ENCODE measurements around the gene ROR2.

The ROR2 gene

DNA sequence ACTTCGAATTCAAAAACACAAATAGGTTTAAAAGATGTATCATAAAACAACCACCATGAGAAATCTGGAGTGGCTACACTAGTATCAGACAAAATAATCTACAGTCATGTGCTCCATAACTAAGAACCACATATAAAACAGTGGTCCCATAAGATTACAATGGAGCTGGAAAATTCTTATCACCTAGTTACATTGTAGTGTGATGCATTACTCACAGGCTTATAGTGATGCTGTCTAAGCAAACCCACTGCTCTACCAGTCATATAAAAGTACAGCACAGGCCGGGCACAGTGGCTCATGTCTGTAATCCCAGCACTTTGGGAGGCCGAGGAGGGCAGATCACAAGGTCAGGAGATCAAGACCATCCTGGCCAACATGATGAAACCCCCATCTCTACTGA is 160.1 kb downstream of the ROR2 start:
- no peak for DNase-seq

DNA sequence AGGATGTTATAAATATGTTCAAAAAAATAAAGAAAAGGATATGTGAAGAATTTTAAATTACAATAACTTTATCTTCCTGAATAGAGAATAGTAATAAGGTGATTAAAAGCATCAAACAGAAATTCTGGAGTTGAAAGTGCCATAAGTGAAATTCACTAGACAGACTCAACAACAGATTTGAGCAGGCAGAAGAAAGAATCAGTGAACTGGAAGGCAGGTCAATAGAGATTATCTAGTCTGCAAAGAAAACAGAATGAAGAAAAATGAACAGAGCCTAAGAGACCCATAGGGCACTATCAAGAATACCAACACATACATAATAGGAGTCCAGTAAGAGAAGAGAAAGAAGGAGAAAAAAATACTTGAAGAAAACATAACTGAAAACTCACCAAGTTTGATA is 162.1 kb downstream of the ROR2 start:
- no peak for DNase-seq

DNA sequence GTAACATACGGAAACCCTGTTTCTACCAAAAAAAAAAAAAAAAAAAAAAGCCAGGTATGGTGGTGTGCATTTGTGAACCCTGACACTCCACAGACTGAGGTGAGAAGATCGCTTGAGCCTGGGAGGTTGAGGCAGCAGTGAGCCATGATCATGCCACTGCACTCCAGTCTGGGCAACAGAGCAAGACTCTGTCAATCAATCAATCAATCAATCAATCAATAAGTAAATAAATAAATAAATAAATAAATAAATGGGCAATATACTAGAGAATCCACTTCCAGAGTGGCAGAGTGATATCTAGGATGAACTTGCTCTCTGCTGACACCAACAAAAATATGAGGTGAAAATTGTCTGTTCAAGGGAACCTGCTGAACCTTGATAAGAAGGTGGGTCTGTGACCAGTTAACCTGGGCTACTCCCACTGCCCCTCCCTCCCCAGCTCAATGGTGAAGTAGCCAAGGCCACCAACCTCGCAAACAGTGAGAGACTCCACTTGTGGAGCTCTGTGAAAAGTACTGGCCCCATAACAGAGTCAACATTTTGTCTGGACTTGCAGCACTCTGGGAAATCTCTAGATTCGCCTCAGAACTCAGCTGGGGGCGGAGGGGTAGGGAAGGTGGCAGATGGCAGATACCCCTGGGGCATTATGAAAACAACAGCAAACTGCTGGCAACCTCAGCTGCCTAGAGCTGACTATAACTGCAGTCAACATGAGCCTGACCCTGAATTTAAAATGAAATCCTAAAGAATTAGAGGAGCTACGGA is 163.7 kb downstream of the ROR2 start:
- DNase-seq: no peak

DNA sequence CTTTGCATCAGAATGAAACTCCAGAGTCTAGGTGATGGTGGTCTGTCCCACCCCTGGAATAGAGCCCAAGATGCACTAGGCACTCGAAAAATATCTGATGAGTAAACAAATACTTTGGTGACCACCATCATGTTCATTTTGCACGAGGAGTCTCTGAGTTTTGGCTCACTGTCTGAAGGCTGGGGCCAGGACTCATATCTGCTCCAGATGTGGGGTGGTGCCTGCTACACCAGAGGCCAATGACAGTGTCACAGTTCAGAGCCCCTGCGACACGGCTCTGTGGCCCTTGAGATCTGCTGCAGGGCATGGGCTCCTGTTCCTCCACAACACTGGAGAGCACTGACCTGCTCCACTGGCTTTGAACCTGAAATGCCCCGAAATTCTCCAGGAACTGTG is 164.6 kb downstream of the ROR2 start:
- no peak for DNase-seq

DNA sequence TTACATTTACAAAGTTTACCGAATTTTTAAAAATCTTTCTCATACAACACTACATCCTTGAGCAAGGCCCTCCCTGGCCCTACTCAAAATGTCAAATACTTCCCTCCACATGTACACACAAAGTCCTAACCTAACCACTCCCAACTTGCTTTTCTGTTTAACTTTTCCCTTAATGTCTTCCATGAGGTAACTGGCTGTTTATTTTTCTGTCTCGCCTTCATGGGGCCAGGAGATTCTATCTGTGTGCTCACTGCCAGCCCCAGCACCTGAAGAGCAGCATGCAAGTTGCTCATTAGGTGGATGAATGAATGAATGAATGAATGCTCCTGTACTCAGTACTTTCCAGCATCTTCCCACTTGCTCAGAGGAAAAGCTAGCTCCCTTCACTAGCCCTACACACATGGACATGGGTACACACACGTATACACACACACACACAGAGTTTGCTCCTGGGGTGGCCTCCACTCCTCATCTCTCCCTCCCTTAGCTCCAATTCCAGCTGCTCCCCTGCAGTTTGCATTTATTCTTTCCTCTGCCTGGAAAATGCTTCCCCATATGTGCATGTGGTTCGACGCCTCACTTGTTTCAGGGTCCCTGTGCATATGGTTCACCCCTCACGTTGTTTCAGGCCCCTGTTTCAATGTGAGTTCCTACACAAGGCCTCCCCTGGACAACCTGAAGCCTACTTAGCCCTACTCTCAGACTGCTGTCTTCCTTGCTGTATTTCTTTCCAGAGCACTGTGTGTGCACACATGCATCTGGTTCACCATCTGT is 165.2 kb downstream of the ROR2 start:
- DNase-seq: no peak

DNA sequence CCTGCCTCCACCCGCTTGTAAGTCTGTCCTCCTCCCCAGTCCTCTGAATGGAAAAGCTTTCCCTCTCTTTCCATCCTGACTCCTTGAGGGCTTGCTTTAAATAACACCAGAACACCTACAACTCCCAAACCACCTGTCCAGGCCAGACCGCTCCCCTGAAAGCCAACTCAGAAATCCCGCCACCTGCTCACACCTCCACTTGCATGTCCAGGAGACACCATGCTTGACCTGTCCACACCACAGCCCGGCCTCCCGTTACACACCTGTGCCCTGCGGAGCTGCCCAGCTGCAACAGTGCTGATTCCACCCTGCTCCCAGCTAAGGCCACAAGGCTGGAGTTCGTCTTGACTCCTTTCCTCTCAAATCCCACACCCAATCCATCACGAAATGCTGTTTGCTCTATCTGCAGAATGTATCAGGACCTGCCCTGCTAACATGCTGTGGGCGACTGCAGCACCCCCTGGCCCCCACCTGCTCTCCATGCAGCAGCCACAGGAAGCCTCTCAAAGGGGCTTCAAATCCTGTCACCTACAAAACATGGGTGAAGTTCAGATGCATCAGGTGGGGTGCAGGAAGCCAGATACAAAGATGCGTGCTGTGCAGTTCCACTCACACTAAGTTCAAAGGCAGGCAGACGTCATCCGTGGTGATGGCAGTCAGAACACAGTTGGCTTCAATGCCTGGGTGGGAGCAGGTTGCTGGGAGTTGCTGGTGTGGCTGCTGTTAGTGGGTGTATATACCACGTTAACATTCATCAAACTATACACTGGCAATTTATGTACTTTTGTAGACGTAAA is 166.0 kb downstream of the ROR2 start:
- DNase-seq: no peak

DNA sequence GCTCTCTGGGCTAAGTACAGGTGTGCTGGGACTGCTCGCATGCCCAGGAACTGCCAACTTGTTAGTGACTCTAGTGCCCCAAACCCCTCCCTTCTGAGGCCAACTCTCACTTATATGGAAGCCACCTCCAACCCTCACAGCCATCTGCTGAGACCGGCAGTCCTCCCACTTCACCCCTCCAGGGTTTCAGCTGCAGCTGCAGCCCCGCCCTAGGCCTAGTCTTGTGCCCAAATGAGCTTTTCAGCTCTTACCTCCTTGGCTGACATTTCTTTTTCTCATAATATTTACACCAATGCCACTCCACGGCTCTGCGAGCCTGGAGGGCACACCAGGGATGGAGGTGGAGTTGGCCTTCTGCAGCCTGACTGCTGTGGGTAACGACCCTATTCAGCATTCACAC is 166.6 kb downstream of the ROR2 start:
- no peak for DNase-seq

DNA sequence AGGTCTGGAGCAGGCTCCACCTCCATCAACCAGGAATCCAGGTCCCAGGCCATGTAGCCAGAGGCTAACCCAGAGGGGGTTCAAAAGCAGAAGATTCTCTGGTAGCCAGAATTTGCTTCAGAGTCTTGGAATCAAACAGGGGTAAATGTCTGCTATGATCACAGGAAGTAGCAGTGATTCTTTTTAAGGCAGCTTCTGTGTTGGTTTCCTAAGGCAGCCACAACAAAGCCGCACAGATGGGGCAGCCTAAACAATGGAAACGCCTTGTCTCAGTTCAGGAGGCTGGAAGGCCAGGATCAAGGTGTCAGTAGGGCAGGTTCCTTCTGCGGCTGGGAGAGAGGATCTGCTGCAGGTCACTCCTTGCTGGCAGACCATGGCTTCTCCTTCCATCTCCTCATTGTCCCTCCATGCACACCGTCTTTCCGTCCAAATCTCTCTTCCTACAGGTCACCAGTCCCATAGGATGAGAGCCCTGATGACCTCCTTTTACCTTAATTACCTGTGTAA is 167.3 kb downstream of the ROR2 start:
- no peak for DNase-seq

DNA sequence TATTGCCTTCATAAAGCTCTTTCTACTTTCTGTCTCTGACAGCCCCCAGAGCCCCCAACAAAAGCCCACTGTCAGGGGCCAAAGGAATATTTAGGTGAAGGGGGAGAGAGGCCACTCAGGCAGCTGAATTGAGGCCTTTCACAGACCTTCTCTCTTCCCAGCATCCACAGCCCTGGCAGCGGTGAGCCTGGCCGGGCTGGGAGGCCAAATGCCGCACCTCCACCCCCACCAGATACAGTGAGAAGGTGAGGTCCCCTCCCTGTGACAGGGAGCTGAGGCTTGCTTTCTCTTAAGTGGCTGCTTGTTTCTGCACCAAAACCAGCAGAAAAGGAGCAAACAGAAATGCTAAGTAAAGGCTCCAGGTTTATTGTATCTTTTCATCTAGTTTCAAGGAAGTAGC is 168.1 kb downstream of the ROR2 start:
- DNase-seq: no peak

DNA sequence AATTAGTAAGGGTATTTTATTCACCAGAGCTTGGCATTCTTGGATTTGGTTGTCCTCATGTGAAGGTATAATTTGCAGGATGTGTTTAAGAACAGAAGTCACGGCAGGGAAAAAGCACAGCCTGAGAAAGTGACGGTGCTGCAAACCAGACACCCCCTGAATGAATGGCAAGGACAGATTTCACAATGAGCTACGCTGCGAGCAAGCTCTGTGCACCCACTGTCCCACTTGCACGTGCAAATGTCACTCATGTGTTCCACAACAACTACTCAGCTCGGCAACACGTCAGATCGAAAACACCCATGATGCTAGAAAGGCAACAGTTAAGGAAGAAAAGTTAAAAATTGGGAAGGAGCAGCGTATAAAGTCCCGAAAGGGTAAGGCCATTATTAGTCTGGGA is 168.9 kb downstream of the ROR2 start:
- DNase-seq: no peak

DNA sequence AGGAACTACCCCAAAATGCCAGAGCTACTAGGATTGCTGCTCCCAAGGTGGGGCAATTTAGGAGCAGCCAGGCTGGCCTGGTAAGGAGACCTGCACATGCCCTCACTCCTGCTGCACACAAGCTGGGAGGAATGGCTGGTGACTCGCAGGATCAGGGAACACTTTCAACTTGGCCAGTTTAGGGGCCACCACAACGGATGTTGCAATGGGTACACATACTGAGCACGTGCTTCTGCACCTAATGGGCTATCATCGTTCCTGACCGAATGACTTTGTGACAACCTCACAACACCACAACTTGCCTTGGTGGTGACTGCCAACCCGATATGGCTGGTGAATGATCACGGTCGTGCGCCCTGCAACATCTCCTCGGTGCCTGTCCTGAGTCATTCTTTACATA is 172.0 kb downstream of the ROR2 start:
- no peak for DNase-seq

DNA sequence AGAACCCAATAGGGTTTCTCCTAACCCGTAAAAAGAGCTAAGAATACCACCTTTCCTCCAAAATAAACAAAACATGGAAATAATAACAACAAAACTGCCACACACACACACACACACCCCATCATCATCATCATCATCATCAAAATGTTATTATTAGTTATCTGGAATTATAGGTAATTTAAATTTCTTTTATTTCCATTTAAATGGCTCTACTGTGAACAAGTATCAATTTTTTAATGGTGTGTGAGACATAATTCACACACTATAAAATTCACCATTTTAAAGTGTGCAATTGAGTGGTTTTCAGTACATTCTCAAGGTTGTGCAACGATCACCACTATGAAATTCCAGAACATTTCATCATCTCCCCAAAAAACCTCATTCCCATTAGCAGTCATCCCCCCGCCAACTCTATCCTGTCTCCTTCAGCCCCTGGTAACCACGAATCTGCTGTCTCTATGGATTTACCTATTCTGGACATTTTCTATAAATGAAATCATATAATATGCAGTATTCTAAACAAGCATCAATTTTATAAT is 172.7 kb downstream of the ROR2 start:
- DNase-seq: no peak

DNA sequence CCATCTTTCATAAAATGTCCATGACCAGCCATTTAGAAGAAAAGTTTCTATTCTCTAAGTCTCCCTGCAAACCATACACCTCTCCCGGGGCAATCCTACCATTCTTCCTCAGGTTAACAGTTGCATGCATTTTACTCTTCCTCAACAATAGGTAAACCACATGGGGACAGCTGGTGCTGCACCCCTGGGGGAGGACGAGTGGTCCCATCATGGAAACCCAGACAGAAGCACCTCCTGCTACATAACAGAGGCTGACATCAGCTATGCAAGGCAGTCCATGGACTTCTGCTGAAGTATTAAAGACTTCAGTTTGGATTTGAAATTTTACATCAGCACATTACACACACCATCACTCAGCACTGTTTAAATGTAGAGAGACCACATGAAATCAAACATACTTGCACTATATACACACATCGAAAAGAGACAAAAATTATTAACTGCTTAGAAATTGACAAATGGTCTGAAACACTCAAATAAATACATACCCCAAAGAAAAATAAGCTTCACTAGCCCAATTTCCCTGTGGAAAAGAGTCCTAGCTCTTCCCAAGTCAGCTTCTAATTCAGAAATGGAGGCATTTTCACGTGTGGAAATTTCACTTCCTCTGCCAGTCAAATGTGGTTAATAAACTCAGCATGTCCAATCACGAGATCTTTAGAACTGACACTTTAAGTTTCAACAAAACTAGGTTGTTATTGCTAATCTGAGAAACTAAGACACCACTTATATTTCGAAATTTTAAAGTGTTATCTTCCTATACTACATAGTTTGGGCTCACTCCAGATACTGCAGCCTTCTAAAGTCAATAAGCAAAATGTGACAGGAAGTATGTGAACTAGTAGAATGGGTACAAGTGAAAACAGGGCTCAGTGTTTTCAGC is 173.4 kb downstream of the ROR2 start:
- DNase-seq: no peak

DNA sequence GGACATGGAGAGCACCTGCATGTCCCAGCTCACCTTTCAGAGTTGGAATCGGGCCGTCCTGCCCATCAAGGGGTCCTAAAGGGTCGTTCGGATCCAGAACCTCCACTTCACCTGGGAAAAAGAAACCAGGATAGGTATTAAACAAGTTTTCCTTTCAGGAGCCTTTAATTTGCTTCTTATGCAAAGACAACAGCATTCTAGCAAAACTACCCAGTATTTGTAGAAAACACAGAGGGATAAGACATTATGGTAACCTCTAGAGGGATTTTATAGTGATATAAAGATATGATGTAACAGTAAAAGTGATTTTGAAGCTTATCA is 174.4 kb downstream of the ROR2 start:
- DNase-seq: no peak

DNA sequence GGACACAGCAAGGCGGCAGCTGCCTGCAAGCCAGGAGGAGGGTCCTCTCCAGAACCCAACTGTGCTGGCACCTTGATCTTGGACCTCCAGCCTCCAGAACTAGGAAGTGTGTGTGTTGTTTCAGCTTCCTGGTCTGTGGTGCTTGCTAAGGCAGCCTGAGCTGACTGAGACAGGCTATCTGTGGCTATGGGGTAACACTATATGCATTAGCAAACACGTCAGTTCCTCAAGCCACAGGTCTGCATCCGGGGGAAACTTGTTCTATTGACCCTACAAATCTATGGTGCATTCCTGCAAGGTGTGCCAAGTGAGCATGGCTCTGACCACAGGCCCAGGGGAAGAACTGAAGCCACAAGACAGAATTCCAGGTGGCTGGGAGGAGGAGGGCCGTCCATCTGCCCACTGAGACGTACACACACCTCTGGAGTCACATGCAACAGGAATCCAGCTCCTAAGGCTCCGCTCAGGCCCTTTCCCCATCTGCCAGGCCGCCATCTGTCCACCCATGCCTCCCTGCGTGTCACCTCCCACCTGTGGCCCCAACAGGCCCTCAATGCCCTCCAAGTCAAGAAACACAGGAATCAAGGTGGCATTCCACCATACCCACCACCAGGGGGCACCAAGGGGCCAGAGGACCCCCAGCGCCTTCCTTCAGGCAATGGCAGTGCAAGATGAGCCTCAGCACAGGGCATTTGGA is 174.9 kb downstream of the ROR2 start:
- peak; percentile 78 for DNase-seq

DNA sequence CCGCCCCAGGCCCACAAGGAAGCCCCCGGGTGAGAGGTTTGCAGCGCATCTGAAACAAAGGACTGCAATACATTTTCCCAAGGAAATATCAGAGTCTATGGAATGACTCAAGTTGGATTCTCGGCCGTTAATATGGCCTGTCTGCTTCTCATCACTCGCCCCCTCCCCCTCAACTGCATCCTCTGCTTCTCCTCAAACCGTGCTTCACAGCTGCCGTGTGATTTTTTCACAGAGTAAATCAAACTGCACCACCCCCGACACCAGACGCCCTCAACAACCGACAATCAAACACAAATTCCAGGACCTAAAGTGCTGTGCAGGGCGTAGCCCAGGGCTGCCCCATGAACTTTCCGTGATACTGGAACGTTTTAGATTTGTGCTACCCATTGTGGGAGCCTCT is 176.9 kb downstream of the ROR2 start:
- no peak for DNase-seq

DNA sequence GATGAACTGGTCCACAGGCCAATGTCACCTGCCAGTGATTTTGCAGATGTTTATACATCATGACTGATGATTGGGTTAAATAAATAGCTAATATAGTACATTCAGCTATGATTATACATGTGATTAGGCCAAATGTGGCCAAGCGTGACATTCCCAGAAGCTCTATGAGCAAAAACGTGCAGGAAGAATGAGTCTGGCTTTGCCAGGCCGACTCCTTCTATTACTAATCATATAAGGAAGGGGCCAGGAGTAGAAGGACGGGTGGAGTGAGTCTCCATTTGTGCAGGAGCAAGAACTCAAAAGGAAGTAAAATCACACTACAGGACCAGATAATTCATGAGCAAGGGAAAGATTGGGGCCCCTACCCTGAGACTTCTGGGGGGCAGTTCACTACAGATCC is 178.2 kb downstream of the ROR2 start:
- DNase-seq: no peak

DNA sequence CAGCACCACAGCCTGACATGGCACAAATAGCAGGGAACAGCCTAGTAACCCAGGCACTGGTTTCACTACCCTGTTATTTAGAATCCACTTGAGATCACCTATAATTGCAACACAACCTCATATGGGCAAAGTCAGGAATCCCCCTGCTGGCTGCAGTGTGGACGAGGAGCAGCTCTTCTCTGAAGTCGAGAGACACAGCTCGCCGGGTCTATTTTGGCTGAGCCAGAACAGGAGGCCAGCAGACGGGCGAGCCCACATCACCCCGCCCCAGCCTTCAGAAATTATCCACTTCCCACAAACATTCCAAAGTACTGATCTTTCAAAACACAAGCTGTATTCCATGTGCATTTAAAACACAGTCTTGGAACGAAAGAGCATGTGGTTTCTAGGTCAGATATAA is 179.0 kb downstream of the ROR2 start:
- DNase-seq: no peak

DNA sequence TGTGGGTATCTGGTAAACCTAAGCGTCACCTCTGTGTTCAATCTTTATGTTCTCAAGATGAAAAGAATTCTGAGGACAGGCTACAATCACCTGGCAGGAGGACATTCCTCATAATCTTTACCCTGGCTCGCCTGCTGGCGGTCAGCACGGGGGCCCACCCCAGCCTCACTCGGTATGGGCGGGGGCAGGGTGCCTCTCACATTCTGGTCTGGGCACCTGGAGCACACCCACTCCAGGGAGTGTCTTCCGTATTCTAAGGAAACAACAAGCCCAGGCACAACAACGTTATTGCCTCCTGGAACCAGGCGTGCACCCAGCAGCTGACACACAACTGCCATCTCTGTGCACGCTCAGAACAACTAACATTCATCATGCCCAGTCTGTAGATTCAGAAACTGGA is 179.8 kb downstream of the ROR2 start:
- DNase-seq: no peak

DNA sequence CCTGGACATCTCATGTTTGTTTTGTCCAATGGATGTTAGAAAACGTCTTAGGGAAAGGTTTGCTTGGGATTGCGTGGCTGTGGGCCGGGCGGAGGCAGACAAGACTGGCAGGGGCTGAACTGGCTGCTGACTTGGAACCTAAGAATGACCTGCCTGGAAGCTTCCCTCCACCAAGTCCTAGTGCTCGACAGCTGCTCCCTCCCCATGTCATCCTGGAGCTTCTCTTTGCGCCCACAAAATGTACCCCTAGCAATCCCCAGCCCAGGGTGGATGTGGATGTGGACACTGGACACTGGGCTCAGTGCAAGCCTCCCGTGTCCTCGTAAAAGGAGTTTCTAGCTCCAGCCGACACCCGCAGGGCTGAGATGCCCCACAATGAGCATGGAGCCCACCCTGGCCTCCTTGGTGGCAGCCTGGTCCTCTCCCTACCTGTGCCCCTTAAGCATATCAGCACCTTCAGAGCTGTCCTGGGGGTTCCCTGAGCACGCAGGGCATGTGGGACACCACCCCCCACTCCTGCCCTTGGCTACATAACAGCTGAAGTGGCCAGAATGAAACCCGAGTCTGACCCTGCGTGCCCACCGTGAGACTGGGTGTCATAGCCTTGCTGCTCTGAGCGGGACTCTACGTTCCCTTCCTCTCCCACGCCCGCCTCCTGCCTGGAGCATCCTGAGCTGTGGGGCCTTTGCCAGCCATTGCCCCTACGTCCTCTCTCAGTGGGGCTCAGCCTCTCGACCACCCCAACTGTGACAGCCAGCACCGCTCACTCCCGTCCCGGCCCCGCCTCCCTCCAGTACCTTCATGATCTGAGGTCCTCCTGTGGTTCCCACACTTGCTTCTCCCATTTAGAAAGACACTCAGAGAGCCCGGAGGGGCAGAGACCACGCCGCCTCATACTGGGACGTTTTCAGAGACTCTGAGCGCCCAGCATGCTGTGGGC is 180.8 kb downstream of the ROR2 start:
- no peak for DNase-seq

DNA sequence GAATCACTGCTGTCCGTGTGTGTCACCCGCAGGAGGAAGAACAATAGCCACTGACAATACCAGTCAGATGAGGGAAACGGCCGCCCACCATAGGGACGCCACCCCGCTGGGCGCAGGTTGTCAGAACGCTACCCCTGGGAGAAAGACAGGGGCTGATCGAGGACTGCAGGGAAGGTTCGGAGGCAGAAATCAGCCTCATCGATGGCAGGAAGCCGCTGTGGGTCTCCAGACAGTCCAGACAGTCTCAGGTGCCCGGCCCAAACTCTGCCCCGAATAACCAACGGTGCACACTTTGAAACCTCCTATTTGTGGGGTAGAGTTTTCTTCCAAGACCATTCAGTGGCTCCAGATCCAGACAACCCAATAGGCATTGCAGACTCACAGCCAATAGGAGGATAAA is 181.5 kb downstream of the ROR2 start:
- no peak for DNase-seq
